ENCODE results near the gene CTNND2. TPM values are rescaled to one million over a fixed set of nuclear protein-coding genes. Genes with fewer than 3 reads are reported as not detected.

The CTNND2 gene
- total RNA-seq, 4 donors from 2014 or later, result 1.3 to 2.5 (median 2.1) TPM

DNA sequence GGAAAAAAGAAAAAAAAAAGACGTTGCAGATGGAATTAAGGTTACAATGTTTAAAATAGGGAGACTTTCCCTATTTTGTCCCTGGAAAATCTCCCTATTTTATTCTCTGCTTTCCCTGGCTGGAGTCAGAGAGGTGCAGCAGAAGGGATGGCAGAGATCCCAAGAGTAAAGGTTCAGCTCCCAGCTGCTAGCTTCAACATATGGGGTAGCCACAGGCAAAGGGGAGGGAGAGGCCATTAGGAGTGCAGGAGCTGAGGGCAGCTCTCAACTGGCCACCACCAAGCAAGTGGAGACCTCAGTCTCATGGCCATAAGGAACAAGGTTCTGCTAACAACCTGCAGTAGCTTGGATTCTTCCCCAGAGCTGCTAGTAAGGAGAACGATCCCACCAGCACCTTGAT lies 776.2 kb downstream of the CTNND2 start:
- Histone ChIP-seq H3K4me3 (no peak overlapping the region), H3K9me3 (no peaks in the 10 kb centered on the region), H3K36me3 (no peaks in the 10 kb centered on the region), H3K4me1 (no peaks in the 10 kb centered on the region), H3K27ac (replicated peaks in 1 of 4) (no peak overlapping the region), H3K27me3 (no peaks in the 10 kb centered on the region)
- TF ChIP-seq POLR2A (IDR thresholded peaks at IDR 0.05; ENCODE audit: low read depth) (no peak), POLR2AphosphoS5 (IDR thresholded peaks at IDR 0.05) (no peak), EP300 (IDR thresholded peaks at IDR 0.05) (no peak)
- TF ChIP-seq, protein P1, sequence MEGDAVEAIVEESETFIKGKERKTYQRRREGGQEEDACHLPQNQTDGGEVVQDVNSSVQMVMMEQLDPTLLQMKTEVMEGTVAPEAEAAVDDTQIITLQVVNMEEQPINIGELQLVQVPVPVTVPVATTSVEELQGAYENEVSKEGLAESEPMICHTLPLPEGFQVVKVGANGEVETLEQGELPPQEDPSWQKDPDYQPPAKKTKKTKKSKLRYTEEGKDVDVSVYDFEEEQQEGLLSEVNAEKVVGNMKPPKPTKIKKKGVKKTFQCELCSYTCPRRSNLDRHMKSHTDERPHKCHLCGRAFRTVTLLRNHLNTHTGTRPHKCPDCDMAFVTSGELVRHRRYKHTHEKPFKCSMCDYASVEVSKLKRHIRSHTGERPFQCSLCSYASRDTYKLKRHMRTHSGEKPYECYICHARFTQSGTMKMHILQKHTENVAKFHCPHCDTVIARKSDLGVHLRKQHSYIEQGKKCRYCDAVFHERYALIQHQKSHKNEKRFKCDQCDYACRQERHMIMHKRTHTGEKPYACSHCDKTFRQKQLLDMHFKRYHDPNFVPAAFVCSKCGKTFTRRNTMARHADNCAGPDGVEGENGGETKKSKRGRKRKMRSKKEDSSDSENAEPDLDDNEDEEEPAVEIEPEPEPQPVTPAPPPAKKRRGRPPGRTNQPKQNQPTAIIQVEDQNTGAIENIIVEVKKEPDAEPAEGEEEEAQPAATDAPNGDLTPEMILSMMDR (IDR thresholded peaks at IDR 0.05), result no peak
- no peak for DNase-seq (ENCODE audit: extremely low spot score)
- WGBS, result 73% methylated on average over 2 of the region's 2 CpGs
- intact Hi-C loops (cut with DNase I), result no loop called here

DNA sequence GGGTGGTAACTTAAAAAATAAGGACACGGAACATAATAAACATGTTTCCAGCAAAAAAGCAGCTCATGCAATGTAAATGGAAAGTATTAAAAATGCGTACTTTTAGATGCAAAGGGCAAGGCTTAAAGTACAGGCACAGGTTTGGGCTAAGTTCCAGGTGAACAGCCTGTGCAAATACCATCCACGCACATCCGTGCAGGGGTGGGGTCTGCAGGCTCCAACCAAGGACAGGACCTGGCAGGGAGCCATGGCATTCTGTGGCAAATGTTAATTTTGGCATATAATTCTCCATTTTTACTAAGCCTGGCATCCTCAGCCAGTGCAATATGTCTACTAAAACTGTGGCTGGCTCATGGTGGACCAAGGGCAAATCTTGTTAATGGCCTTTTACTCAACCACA lies 777.4 kb downstream of the CTNND2 start:
- WGBS, result 76% methylated on average over 4 of the region's 4 CpGs
- Histone ChIP-seq H3K27me3 (no peaks in the 10 kb centered on the region), H3K4me3 (no peak overlapping the region), H3K9me3 (no peaks in the 10 kb centered on the region), H3K27ac (replicated peaks in 1 of 4) (no peak overlapping the region), H3K36me3 (no peaks in the 10 kb centered on the region), H3K4me1 (no peaks in the 10 kb centered on the region)
- intact Hi-C loops (cut with DNase I), result no loop called here
- DNase-seq (ENCODE audit: extremely low spot score), result no peak
- TF ChIP-seq, protein P1 (IDR thresholded peaks at IDR 0.05), result no peak

DNA sequence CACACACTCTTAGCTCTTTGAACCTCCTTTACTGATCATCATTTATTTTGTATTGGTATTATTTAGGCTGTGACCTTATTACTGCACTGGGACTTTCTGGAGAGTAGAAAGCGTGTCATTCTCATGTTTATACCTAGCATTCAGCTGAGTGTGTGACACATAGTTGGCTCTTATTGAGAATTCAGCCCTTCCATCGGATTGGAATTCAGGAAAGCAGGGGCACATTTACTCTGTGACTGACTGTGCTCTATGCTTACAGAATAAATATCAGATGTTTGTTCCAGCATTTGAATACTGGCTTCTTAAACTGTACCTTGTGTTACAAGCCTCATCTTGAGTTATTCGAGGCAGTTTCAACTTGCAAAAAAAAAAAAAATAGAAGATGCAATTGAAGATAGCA lies 782.4 kb downstream of the CTNND2 start:
- Histone ChIP-seq H3K4me3 (no peak overlapping the region), H3K4me1 (no peaks in the 10 kb centered on the region), H3K27ac (replicated peaks in 1 of 4) (no peak overlapping the region), H3K36me3 (no peaks in the 10 kb centered on the region), H3K9me3 (no peaks in the 10 kb centered on the region), H3K27me3 (no peaks in the 10 kb centered on the region)
- WGBS, result 82% methylated on average over 3 of the region's 3 CpGs
- TF ChIP-seq EP300 (IDR thresholded peaks at IDR 0.05), result no peak
- TF ChIP-seq, protein P1 (IDR thresholded peaks at IDR 0.05), result no peak
- no peak for TF ChIP-seq POLR2A (IDR thresholded peaks at IDR 0.05; ENCODE audit: low read depth)
- TF ChIP-seq POLR2AphosphoS5 (IDR thresholded peaks at IDR 0.05), result no peak
- intact Hi-C loops (cut with DNase I), result no loop called here
- DNase-seq (ENCODE audit: extremely low spot score), result no peak

DNA sequence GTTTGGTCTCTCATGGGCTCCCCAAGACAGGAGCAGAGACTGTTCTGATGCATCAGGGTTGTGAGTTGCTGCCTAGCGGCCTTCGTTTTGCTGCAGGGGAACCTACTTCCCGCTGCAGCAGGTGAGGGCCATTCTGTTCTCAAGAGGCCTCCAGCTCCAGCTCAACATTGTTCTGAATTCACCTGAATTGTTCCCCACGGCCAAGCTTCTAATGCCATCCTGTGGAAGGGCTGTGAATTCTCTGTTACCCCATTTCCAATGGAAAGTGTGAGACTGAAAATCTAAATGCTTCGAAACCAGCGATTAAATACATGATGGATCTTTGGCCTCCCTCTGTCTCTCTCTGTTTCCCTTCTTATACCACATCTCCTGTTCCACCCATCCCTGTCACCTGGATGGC lies 794.1 kb downstream of the CTNND2 start:
- Histone ChIP-seq H3K27me3 (no peaks in the 10 kb centered on the region), H3K27ac (replicated peaks in 1 of 4) (no peak overlapping the region), H3K9me3 (no peaks in the 10 kb centered on the region), H3K4me1 (no peaks in the 10 kb centered on the region), H3K36me3 (no peaks in the 10 kb centered on the region), H3K4me3 (no peak overlapping the region)
- TF ChIP-seq POLR2A (IDR thresholded peaks at IDR 0.05; ENCODE audit: low read depth), result no peak
- no peak for TF ChIP-seq POLR2AphosphoS5 (IDR thresholded peaks at IDR 0.05)
- TF ChIP-seq, protein P1 (IDR thresholded peaks at IDR 0.05), result no peak
- TF ChIP-seq EP300 (IDR thresholded peaks at IDR 0.05), result no peak
- DNase-seq (ENCODE audit: extremely low spot score), result no peak
- intact Hi-C loops (cut with DNase I), result no loop called here
- WGBS, result 73% methylated on average over 6 of the region's 6 CpGs

DNA sequence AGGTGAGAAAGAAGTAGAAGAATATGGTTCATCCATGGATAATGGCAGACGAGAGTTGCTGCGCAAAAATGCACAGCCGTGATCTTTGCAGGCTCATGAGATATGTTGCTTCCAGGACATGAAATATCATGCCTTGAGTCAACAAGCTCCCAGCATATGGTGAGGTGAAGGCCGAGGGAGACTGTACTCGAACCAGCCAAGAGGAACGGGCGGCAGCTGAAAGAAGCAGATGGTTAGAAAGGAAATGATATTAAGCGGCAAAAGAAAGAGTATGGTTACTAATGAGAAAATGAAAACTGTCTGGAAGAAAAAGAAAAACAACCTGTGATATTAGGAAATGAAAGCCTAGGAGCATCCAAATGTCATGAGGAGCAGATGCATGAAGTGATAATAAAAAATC lies 798.5 kb downstream of the CTNND2 start:
- H3K4me3 ChIP-seq, result no peak overlapping the region
- intact Hi-C loops (cut with DNase I), result no loop called here
- TF ChIP-seq, protein P1 (IDR thresholded peaks at IDR 0.05), result no peak
- no peak for TF ChIP-seq EP300 (IDR thresholded peaks at IDR 0.05)
- TF ChIP-seq POLR2AphosphoS5 (IDR thresholded peaks at IDR 0.05), result no peak
- TF ChIP-seq POLR2A (IDR thresholded peaks at IDR 0.05; ENCODE audit: low read depth), result no peak

More for the DNA sequence above, 798.5 kb downstream of the CTNND2 start:
- WGBS, result 70% methylated on average over 8 of the region's 8 CpGs
- Histone ChIP-seq H3K27me3 (peaks cover 0 to 6% (median 0%) of the 10 kb centered on the region in 4 donors), H3K36me3 (no peaks in the 10 kb centered on the region), H3K4me1 (no peaks in the 10 kb centered on the region), H3K9me3 (no peaks in the 10 kb centered on the region), H3K27ac (replicated peaks in 1 of 4) (no peak overlapping the region)
- DNase-seq (ENCODE audit: extremely low spot score), result no peak

Measured in esophagus muscularis mucosa (tissue), 4 donors.